Urinary bladder (tissue), 4 donors: ENCODE data around the gene MEIKIN. TPM values are rescaled to one million over a fixed set of nuclear protein-coding genes. Genes with fewer than 3 reads are reported as not detected.
"Not testable (repeated sequence)": the region's sequence is repeated elsewhere in the genome, so short reads cannot be mapped to it uniquely, and the experiment has no call there.

Experiments
- DNase-seq: peaks from one replicate; pipeline ENCODE4 v3.0.0-alpha.2; 2015; ENCODE audit errors: extremely low spot score
- H3K27ac ChIP-seq: one replicate; pipeline ENCODE4 v1.5.1; 2013; ENCODE audit warnings: low read depth, mild to moderate bottlenecking, moderate library complexity
- H3K36me3 ChIP-seq: one replicate; pipeline ENCODE4 v1.6.1; 2013; ENCODE audit warnings: mild to moderate bottlenecking, moderate library complexity; ENCODE audit not compliant: insufficient read depth
- H3K4me1 ChIP-seq: one replicate; pipeline ENCODE4 v1.6.1; 2013; ENCODE audit warnings: mild to moderate bottlenecking, moderate library complexity; ENCODE audit not compliant: insufficient read depth
- H3K4me3 ChIP-seq: one replicate; pipeline ENCODE4 v1.5.1; 2013; ENCODE audit warnings: low read depth, low read length
- WGBS: extraction: QIAGEN DNeasy Blood & Tissue Kit; methylation state at CpG from one replicate; pipeline ENCODE4 v1.1.7; 2013; 5-methylcytosine and 5-hydroxymethylcytosine counted together
- polyA plus RNA-seq: library from polyadenylated mRNA; stranded (reverse); fragments of 200-250 nt; gene quantifications from one replicate; pipeline ENCODE4 v1.2.3, GENCODE V29; 2013
- total RNA-seq: library from RNA; depleted of rRNA; stranded (reverse); fragments of >200 nt; gene quantifications from one replicate; pipeline ENCODE4 v1.2.3, GENCODE V29; 2014
- donor health status: healthy with polysubstance abuse.
- donor health status: healthy.

The MEIKIN gene
- total and polyA plus RNA-seq, 2 donors, result not detected

DNA sequence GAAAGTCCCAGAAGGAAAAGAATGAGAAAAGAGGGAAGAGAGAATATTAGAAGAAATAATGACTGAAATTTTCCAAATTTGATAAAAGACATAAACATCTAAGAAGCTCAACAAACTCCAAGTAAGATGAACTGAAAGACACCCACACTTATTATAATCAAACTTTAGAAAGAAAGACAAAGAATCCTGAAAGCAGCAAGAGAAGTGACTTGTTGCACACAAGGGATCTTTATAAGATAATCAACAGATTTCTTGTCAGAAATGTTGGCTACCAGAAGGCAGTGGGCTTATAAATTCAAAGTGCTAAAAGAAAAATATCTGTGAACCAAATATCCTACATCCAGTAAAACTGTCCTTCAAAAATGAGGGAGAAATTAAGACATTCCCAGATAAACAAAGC lies 99.6 kb downstream of the MEIKIN start:
- Histone ChIP-seq H3K36me3 (no peaks in the 10 kb centered on the region), H3K27ac (no peak overlapping the region), H3K4me3 (no peak overlapping the region), H3K4me1 (no peaks in the 10 kb centered on the region)
- DNase-seq, result no peak

- WGBS, result 80% methylated on average over 1 of the region's 1 CpG
Observed at GRCh38 chr5:131842971-131843370, 102.5 kb downstream of the MEIKIN start.

GRCh38 chr5:131832702-131833101 lies 112.8 kb downstream of the MEIKIN start:
- not testable (repeated sequence) for H3K4me1 ChIP-seq, DNase-seq, H3K36me3 ChIP-seq, H3K27ac ChIP-seq, H3K4me3 ChIP-seq
- WGBS, result 95% methylated on average over 2 of the region's 2 CpGs

More at GRCh38 chr5:131842971-131843370, 102.5 kb downstream of the MEIKIN start:
- not testable (repeated sequence) for H3K4me3 ChIP-seq, DNase-seq, H3K27ac ChIP-seq, H3K36me3 ChIP-seq, H3K4me1 ChIP-seq

DNA sequence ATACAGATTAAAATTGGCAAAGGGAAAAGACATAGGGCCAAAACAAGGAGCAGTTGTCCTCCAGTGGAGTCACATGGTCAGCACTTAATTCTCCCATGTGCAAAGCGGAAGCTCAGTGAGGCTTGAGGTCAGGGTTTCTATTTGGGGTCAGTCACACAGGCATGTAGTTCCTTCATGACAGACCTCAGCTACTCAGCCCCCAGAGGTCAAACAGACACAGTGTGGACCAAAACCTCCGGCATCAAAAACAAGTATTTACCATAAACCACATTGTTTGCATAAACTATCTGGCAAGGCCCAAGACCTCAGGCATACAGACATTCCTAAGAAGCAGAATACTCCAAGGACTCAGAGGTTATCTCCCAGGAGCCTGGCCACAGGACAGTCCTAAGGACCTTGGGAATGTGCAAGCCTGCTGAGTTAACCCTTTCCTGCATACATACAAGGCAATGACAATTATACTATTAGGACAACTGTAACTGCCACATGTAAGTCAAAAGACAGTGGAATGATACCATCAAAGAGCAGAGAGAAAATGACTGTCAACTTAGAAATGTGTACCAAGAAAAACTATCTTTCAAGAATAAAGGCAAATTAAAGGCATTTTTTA lies 120.0 kb downstream of the MEIKIN start:
- Histone ChIP-seq H3K27ac (no peak overlapping the region), H3K4me3 (no peak overlapping the region), H3K4me1 (no peaks in the 10 kb centered on the region), H3K36me3 (no peaks in the 10 kb centered on the region)
- 76% methylated on average over 2 of the region's 2 CpGs for WGBS
- DNase-seq, result no peak

GRCh38 chr5:131824631-131825030 lies 120.8 kb downstream of the MEIKIN start:
- no peaks in the 10 kb centered on the region for H3K4me1 ChIP-seq
- no peak for DNase-seq
- WGBS, result 96% methylated on average over 1 of the region's 1 CpG
- H3K27ac ChIP-seq, result no peak overlapping the region
- H3K36me3 ChIP-seq, result no peaks in the 10 kb centered on the region
- H3K4me3 ChIP-seq, result no peak overlapping the region

DNA sequence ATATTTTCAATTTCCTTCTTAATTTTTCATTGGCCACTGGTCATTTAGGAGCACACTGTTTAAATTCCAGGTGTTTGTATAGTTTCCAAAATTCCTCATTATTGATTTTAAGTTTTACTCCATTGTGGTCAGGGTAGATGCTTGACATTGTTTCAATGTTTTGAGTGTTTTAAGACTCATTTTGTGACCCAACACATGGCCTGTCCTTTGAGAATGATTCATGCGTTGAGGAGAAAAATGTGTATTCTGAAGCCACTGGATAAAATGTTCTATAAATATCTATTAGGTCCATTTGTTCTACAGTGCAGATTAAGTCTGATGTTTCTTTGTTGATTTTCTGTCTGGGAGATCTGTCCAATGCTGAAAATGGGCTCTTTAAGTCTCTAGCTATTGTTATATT lies 124.2 kb downstream of the MEIKIN start:
- Histone ChIP-seq H3K36me3 (no peaks in the 10 kb centered on the region), H3K4me1 (no peaks in the 10 kb centered on the region), H3K4me3 (no peak overlapping the region), H3K27ac (no peak overlapping the region)
- 78% methylated on average over 1 of the region's 1 CpG for WGBS
- no peak for DNase-seq

- Histone ChIP-seq H3K4me3 (no peak overlapping the region), H3K36me3 (no peaks in the 10 kb centered on the region), H3K27ac (no peak overlapping the region), H3K4me1 (no peaks in the 10 kb centered on the region)
- no peak for DNase-seq
- 92% methylated on average over 2 of the region's 2 CpGs for WGBS
Observed at GRCh38 chr5:131818001-131818724, 127.3 kb downstream of the MEIKIN start.

DNA sequence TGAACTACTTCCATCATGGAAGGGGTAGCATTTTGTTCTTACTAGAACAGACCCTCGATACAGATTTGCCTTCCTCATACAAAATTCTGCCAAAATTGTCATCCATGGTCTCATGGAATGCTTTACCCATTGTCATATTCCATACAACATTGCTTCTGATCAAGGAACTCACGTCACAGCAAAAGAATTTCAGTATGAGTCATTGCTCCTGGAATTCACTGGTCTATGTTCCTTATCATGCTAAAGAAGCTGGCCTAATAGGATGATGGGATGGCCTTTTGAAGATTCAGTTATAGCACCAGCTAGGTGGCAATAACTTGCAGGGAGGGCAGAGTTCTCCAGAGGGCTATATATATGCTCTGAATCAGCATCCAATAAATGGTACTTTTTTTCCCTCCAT lies 130.5 kb downstream of the MEIKIN start:
- no peak overlapping the region for H3K4me3 ChIP-seq
- 50% methylated on average over 2 of the region's 2 CpGs for WGBS
- H3K36me3 ChIP-seq, result no peaks in the 10 kb centered on the region
- no peaks in the 10 kb centered on the region for H3K4me1 ChIP-seq
- no peak for DNase-seq
- no peak overlapping the region for H3K27ac ChIP-seq

DNA sequence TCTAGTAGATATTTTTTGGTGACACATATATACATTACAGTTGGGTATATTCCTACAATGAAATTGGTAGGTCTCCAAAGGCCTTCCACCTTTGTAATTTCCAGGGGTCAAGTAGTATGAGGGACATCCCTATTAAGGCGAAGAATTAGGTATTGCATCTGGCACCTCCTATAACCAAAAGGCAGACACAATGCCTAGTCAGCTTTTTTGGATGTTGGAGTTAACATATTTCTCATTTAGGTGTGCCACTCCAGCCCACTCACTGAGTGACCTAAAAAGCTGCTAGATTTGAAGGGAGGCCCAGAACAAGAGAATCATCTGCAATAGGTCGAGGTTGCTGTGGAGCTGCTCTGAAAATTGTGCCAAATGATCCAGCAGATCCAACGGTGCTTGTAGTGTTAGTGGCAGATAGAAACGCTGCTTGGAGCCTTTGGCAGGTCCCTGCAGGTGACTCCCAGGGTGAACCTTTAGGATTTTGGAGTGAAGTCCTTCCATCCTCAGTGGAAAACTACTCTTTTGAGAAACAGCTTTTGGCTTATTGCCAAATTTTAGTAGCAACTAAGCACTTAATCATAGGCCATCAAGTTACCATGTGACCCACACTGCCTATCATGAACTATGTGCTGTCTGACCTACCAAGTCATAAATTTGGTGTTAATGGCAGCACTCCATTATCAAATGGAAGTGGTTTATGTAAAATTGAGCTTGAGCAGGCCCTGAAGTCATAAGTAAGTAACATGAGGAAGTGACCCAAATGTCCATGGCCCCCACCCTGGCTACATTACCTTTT lies 132.9 kb downstream of the MEIKIN start:
- 89% methylated on average over 4 of the region's 4 CpGs for WGBS
- Histone ChIP-seq H3K27ac (no peak overlapping the region), H3K4me1 (no peaks in the 10 kb centered on the region), H3K4me3 (no peak overlapping the region), H3K36me3 (no peaks in the 10 kb centered on the region)
- no peak for DNase-seq

DNA sequence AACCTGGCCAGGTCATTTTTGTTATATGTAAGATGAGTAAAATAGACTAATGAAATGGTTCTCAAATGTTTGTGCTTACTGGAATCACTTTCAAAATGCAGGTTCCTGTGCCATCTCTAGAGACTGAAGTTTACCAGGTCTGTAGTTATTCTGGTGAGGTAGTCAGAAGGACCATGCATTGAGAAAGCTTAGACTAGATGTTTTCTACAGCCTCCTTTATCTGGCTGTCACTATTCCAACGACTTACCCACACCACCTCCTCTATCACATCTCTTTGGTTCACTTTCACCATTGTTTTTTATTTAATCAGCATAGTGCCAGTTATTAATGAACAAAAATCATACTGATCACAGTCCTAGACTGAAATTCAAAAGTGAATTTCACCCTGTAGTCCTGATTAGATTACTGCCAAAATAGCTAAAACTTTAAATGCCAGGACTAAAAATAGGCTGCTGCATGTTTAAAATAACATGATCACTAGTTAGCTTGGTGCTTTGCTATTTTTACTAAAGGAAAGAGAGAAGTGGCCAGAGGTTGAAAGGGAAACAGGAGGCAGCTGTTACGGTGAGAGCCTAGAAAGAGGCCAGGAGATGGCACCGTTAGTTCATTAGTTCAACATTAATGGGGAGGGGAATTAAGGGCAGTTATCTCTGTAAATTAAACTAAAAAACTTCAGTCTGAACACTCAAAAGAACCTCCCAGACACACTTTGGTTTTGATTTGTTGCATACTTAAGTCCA lies 134.8 kb downstream of the MEIKIN start:
- DNase-seq, result no peak
- H3K4me1 ChIP-seq, result no peaks in the 10 kb centered on the region
- H3K27ac ChIP-seq, result no peak overlapping the region
- WGBS, result 6% methylated on average over 3 of the region's 3 CpGs
- no peaks in the 10 kb centered on the region for H3K36me3 ChIP-seq
- no peak overlapping the region for H3K4me3 ChIP-seq

DNA sequence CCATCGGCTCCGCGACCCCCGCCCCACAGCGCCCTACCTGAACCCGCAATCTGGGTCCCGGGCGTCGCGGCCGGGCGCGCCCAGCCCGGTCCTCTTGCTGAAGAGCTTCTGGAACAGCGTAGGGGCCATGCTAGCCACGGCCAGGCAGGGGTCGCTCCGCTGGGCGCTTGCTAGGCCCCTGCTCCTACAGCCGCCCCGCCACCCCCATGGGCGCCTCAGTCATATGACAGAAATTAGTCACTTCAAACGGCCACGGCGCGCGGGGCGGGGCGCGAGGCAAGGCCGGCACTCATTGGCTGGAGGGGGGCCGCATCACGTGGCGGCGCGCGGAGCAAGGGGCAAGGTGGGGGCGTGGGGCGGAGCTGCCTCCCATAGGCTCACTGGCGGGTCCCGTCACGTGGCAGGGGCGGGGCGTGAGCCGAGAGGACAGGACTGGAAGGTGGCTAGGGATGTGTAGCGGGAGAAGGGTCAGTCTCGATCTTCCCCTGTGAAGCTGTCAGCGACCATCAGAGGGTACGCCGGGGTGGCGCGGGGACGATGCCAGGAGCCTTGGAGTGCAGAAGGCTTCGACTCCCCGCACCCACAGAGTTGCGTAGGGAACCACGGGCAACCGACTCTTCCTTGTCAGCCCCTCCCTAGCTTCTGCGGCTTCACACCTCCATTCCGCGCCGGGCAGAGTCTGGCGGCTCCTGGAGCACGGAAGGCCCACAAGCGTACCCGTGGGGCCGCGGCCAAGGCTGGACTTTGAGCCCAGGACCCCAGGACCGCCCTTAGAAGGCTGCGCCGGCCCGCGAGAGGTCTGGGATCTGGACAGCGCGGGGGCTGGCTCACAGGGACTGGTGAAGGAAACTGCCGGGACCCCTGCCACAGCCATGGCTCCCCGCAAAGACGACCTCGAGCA lies 148.4 kb downstream of the MEIKIN start, which contains the start of gene FNIP1:
Gene FNIP1 (minus strand): TSS at position 225 of the 901 bp plus-strand sequence. CDS start 96 bp downstream, at position 129.
- Histone ChIP-seq H3K4me3 (peak within 1 kb of the TSS; percentile 95), H3K36me3 (no peaks in the 10 kb centered on the region), H3K27ac (peak within 1 kb of the TSS; percentile 99), H3K4me1 (no peaks in the 10 kb centered on the region)
- peak; percentile 91 for DNase-seq
- under 1% methylated on average over 79 of the region's 79 CpGs for WGBS

GRCh38 chr5:131795879-131796792 lies 149.3 kb downstream of the MEIKIN start:
- no peaks in the 10 kb centered on the region for H3K4me1 ChIP-seq
- under 1% methylated on average over 56 of the region's 56 CpGs for WGBS
- H3K4me3 ChIP-seq, result peak overlapping the region; percentile 95
- DNase-seq, result peak; percentile 15
- H3K27ac ChIP-seq, result peak overlapping the region; percentile 99
- no peaks in the 10 kb centered on the region for H3K36me3 ChIP-seq
